ENCODE data around the gene JARID2. TPM values are rescaled to one million over a fixed set of nuclear protein-coding genes. Genes with fewer than 3 reads are reported as not detected.

Gene JARID2
- total RNA-seq, 1 experiment from 2014 or later, result 6.0 TPM

DNA sequence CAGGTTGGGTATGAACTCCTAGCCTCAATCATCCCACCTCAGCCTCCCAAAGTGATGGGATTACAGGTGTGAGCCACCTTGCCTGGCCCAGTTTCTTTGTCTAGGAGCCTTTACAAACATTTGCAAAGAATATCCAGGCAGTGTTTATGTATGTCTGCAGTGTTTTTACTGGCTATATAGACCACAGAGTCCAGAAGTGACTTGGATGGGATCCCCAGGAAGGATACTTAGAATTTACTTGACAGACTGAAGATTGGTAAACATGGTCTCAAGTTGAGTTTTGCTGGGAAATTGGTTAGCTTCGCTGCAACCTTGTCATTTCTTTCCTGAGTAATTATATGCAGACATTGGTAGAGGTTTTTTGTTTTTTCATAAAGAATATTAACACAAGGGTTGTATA, 23.8 kb downstream of the JARID2 start:
- Histone ChIP-seq H3K27me3 (ENCODE audit: control insufficient read depth, insufficient read depth, low read length) (no peaks in the 10 kb centered on the region), H3K36me3 (ENCODE audit: control insufficient read depth, insufficient read depth, low read length) (no peaks in the 10 kb centered on the region), H3K4me1 (ENCODE audit: control insufficient read depth, insufficient read depth, low read length) (no peaks in the 10 kb centered on the region), H3K9me3 (ENCODE audit: control insufficient read depth, insufficient read depth, low read depth, low read length) (no peaks in the 10 kb centered on the region), H3K27ac (ENCODE audit: low read length) (no peak overlapping the region), H3K4me3 (ENCODE audit: low read depth in 2 of 2, low read length in 2 of 2) (no peak overlapping the region)
- DNase-seq (ENCODE audit: low read depth, low spot score), result no peak
- intact Hi-C loops (cut with micrococcal nuclease; ENCODE audit: unreplicated experiment), result no loop called here
- no TSS peak for BruUV-seq (replicated peaks)
- ATAC-seq, result no peak
- POLR2A ChIA-PET, result no interaction called here
- CTCF ChIA-PET, result no interaction called here
- in situ Hi-C loops (cut with HindIII; ENCODE audit: low pct_unique_long_range_greater_than_20kb, low sequenced_read_pairs), result no loop called here
- TF ChIP-seq, protein P1, sequence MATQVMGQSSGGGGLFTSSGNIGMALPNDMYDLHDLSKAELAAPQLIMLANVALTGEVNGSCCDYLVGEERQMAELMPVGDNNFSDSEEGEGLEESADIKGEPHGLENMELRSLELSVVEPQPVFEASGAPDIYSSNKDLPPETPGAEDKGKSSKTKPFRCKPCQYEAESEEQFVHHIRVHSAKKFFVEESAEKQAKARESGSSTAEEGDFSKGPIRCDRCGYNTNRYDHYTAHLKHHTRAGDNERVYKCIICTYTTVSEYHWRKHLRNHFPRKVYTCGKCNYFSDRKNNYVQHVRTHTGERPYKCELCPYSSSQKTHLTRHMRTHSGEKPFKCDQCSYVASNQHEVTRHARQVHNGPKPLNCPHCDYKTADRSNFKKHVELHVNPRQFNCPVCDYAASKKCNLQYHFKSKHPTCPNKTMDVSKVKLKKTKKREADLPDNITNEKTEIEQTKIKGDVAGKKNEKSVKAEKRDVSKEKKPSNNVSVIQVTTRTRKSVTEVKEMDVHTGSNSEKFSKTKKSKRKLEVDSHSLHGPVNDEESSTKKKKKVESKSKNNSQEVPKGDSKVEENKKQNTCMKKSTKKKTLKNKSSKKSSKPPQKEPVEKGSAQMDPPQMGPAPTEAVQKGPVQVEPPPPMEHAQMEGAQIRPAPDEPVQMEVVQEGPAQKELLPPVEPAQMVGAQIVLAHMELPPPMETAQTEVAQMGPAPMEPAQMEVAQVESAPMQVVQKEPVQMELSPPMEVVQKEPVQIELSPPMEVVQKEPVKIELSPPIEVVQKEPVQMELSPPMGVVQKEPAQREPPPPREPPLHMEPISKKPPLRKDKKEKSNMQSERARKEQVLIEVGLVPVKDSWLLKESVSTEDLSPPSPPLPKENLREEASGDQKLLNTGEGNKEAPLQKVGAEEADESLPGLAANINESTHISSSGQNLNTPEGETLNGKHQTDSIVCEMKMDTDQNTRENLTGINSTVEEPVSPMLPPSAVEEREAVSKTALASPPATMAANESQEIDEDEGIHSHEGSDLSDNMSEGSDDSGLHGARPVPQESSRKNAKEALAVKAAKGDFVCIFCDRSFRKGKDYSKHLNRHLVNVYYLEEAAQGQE (IDR thresholded peaks at IDR 0.05; ENCODE audit: insufficient read depth in 1 of 2, low read depth in 2 of 2, low read length in 1 of 2), result no peak
- TF ChIP-seq POLR2AphosphoS5 (IDR thresholded peaks at IDR 0.05; ENCODE audit: low read depth, low read length) (no peak), SIN3A (IDR thresholded peaks at IDR 0.05; ENCODE audit: borderline replicate concordance, insufficient read depth, low read depth, low read length) (no peak), TCF7L2 (IDR thresholded peaks at IDR 0.05; ENCODE audit: low read depth, low read length) (no peak)
- TF ChIP-seq, protein P2, sequence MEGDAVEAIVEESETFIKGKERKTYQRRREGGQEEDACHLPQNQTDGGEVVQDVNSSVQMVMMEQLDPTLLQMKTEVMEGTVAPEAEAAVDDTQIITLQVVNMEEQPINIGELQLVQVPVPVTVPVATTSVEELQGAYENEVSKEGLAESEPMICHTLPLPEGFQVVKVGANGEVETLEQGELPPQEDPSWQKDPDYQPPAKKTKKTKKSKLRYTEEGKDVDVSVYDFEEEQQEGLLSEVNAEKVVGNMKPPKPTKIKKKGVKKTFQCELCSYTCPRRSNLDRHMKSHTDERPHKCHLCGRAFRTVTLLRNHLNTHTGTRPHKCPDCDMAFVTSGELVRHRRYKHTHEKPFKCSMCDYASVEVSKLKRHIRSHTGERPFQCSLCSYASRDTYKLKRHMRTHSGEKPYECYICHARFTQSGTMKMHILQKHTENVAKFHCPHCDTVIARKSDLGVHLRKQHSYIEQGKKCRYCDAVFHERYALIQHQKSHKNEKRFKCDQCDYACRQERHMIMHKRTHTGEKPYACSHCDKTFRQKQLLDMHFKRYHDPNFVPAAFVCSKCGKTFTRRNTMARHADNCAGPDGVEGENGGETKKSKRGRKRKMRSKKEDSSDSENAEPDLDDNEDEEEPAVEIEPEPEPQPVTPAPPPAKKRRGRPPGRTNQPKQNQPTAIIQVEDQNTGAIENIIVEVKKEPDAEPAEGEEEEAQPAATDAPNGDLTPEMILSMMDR (IDR thresholded peaks at IDR 0.05), result no peak

DNA sequence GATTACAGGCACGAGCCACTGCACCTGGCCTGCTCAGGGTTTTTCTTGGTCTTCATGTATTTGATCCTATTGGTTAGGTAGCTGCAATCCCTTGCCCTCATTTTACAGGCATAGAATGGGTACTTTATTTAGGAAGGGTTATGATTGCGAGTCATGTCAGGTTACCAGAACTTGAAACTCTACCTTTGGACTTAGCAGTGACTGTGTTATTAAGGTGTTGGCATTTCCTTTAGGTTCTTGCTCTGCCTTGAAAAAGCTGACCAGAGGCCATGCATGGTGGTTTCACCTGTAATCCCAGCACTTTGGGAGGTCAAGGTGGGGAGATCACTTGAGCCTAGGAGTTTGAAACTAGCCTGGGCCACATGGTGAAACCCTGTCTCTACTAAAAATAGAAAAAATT, 24.5 kb downstream of the JARID2 start:
- intact Hi-C loops (cut with micrococcal nuclease; ENCODE audit: unreplicated experiment), result no loop called here

More for the DNA sequence above, 24.5 kb downstream of the JARID2 start:
- in situ Hi-C loops (cut with HindIII; ENCODE audit: low pct_unique_long_range_greater_than_20kb, low sequenced_read_pairs), result no loop called here
- ChIA-PET POLR2A (no interaction called here), CTCF (no interaction called here)
- no TSS peak for BruUV-seq (replicated peaks)
- Histone ChIP-seq H3K9me3 (ENCODE audit: control insufficient read depth, insufficient read depth, low read depth, low read length) (no peaks in the 10 kb centered on the region), H3K4me3 (ENCODE audit: low read depth in 2 of 2, low read length in 2 of 2) (no peak overlapping the region), H3K4me1 (ENCODE audit: control insufficient read depth, insufficient read depth, low read length) (no peaks in the 10 kb centered on the region), H3K27me3 (ENCODE audit: control insufficient read depth, insufficient read depth, low read length) (no peaks in the 10 kb centered on the region), H3K27ac (ENCODE audit: low read length) (no peak overlapping the region), H3K36me3 (ENCODE audit: control insufficient read depth, insufficient read depth, low read length) (no peaks in the 10 kb centered on the region)
- DNase-seq (ENCODE audit: low read depth, low spot score) (no peak), ATAC-seq (no peak)
- TF ChIP-seq, protein P2 (IDR thresholded peaks at IDR 0.05), result no peak
- TF ChIP-seq POLR2AphosphoS5 (IDR thresholded peaks at IDR 0.05; ENCODE audit: low read depth, low read length) (no peak), SIN3A (IDR thresholded peaks at IDR 0.05; ENCODE audit: borderline replicate concordance, insufficient read depth, low read depth, low read length) (no peak), TCF7L2 (IDR thresholded peaks at IDR 0.05; ENCODE audit: low read depth, low read length) (no peak)
- TF ChIP-seq, protein P1 (IDR thresholded peaks at IDR 0.05; ENCODE audit: insufficient read depth in 1 of 2, low read depth in 2 of 2, low read length in 1 of 2), result no peak
